Mesodermal cell (in vitro differentiated cells): ENCODE measurements around the gene COL23A1.

Experiments
- H3K27ac ChIP-seq: 2 replicates; pipeline ENCODE4 v1.7.0; 2013; ENCODE audit warnings: mild to moderate bottlenecking, low read depth, low read length, moderate library complexity; ENCODE audit not compliant: severe bottlenecking
- H3K36me3 ChIP-seq: 2 replicates; pipeline ENCODE4 v1.7.1; 2013; ENCODE audit warnings: mild to moderate bottlenecking, low read length, moderate library complexity; ENCODE audit not compliant: control insufficient read depth, insufficient read depth
- H3K4me1 ChIP-seq: one replicate; pipeline ENCODE4 v1.7.1; 2013; ENCODE audit warnings: mild to moderate bottlenecking, low read length; ENCODE audit not compliant: insufficient read depth, control insufficient read depth, poor library complexity, severe bottlenecking
- H3K4me3 ChIP-seq: 2 replicates; pipeline ENCODE4 v1.7.0; 2013; ENCODE audit warnings: low read length, control low read depth, mild to moderate bottlenecking; ENCODE audit not compliant: insufficient read depth, poor library complexity, severe bottlenecking; ENCODE audit errors: extremely low read depth
- H3K9me3 ChIP-seq: 2 replicates; pipeline ENCODE4 v1.7.1; 2013; ENCODE audit warnings: mild to moderate bottlenecking, low read length, moderate library complexity; ENCODE audit not compliant: control insufficient read depth
- WGBS, 2 experiments: methylation state at CpG; one replicate each; pipeline ENCODE4 v1.1.5; 2013; ENCODE audit warnings: missing lambda C conversion rate in 2 of 2; ENCODE audit not compliant: insufficient coverage in 2 of 2; 5-methylcytosine and 5-hydroxymethylcytosine counted together

COL23A1 gene

DNA sequence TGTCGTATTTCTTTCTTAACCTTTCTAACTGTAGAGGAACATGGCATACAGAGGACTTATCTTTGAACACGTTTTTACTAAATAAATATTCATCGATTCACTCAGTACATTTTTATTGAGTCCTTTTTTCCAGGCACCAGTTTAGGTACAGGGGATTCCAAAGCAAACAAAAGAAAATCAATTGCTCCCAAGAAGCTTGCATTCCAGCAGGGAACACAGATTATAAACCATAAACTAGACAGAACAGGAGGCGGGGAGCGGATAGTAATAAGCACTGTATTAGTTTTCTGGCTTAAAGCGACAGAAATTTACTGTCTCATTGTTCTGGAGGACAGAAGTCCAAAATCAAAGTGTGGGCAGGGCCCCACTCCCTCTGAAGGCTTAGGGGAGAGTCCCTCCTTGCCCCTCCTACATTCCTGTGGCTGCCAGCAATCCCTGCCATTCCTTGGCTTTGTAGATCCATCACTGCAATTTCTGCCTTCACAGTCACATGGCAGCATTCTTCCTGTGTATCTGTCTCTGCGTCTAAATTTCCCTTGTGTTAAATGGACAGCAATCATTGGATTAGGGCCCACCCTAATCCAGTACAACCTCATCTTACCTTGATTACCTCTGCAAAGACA is 115.5 kb downstream of the COL23A1 start:
- Histone ChIP-seq H3K9me3 (peaks cover 9% of the 10 kb centered on the region), H3K4me3 (no peak overlapping the region)
- WGBS, 2 experiments = 96% methylated on average over 5 to 7 of the region's 7 CpGs

DNA sequence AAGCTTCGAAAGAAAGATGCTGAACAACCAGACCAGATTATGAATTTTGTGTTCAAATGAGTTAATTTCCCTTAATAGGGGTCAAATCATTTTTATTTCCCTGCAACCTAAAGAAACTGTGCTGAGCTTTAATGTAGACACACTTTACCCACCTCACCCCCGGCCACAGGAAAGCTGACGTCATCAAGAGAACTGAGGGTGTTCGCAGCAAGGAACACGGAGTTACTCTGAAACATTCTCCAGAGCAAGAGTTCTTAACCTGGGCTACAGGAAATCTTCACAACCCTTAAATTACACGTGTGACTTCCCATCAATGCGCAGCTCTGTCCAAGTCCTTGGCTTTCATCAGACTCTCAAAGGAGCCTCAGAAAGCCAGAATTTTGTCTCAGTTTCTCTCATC is 116.3 kb downstream of the COL23A1 start:
- Histone ChIP-seq H3K36me3 (no peaks in the 10 kb centered on the region), H3K9me3 (peaks cover 9% of the 10 kb centered on the region), H3K4me1 (no peaks in the 10 kb centered on the region), H3K4me3 (no peak overlapping the region), H3K27ac (no peak overlapping the region)
- WGBS, 2 experiments = 84 to 90% methylated on average over 6 of the region's 7 CpGs

More for the DNA sequence above, 115.5 kb downstream of the COL23A1 start:
- H3K4me1 ChIP-seq = no peaks in the 10 kb centered on the region
- no peak overlapping the region for H3K27ac ChIP-seq
- H3K36me3 ChIP-seq = no peaks in the 10 kb centered on the region

DNA sequence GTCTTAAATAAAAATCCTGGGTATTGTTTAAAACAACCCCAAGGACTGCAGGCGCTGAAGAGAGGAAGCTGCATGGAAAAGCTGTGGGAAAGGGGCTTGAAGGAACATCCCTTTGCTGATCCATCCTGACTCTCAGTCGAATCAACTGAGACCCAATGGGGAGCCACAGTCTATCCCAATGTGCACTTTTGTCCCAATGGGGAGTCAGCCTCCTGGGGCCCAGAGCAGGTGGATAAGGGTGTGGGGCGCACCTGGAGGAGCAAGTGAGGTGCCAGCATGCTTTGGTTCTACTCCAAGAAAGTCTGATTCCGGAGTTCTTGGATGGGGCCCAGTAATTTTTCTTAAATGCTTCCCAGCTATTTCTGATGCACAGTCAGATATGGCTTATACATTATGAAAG is 118.1 kb downstream of the COL23A1 start:
- no peaks in the 10 kb centered on the region for H3K4me1 ChIP-seq
- WGBS, 2 experiments = 92 to 93% methylated on average over 3 to 4 of the region's 4 CpGs
- peaks cover 9% of the 10 kb centered on the region for H3K9me3 ChIP-seq
- no peak overlapping the region for H3K27ac ChIP-seq
- no peak overlapping the region for H3K4me3 ChIP-seq
- H3K36me3 ChIP-seq = no peaks in the 10 kb centered on the region

DNA sequence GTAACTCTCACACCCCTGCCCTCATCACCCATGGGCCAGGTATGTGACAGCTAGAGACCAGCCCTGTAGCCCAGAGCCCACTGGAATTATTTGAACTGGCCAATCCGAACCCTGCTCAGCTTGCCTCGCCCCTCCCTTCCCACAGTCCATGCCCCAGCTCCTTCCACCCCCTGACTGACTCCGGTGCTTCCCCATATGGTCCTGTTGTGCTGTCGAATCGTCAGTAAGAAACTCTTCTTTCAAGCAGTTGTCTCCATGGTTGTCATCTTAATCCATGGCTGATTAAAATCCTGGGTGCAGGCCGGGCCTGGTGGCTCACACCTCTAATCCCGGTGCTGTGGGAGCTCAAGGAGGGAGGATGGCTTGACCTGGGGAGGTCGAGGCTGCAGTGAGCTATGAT is 118.5 kb downstream of the COL23A1 start:
- Histone ChIP-seq H3K9me3 (peaks cover 9% of the 10 kb centered on the region), H3K36me3 (no peaks in the 10 kb centered on the region), H3K4me3 (no peak overlapping the region), H3K4me1 (no peaks in the 10 kb centered on the region), H3K27ac (no peak overlapping the region)
- WGBS, 2 experiments = 87 to 90% methylated on average over 8 of the region's 8 CpGs

DNA sequence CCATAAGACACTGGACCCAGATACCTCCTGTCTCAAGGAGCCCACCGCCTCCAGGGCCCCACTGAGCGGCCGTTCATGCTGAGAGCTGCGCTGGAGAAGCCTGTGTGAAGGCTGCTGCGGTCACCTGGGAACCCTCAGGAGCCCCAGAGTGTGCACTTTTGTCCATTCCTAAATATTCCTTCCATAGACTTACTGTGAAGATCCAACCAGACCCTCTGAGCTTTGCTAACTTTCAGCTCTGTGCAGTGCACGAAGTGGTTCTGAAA is 119.5 kb downstream of the COL23A1 start:
- Histone ChIP-seq H3K9me3 (peaks cover 6% of the 10 kb centered on the region), H3K4me1 (no peaks in the 10 kb centered on the region), H3K27ac (no peak overlapping the region), H3K36me3 (no peaks in the 10 kb centered on the region), H3K4me3 (no peak overlapping the region)
- 93 to 94% methylated on average over 6 of the region's 6 CpGs for whole genome bisulfite sequencing, 2 experiments

DNA sequence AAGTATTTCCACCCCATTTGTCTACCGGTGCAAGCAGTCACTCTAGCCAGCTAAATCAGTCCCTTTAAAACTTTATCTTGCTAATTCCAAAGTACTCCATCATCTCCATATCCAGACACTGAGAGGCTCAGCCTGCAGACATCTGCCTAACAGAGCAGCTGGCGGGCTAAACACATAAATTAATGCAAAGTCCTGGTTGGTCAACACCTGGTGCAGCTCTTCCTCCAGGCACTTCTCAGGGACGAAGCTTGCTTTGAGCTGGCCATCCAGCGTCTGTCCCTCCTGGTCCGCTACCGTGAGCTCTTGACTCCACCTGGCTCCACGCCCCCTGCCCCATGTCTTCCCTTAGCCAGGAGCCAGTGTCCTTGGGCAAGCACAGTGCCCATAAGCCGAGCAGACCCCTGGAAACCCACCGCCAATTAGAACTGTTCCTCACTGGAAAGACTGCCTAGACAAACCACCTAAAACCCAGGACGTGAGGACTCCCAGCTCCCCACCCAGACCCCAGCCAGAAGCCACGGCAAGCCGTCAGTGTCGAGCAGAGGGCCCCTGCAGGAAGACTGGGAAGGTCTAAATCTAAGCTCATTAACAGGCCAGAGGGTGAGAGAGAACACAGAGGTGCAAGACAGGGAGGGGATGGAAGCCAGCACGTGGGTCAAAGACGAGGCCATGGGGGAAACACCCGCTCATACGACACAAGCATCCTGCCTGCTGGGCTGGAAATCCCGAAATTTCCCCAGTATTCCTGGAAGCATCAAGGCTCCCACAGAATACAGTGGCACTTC is 120.0 kb downstream of the COL23A1 start:
- H3K4me1 ChIP-seq = no peaks in the 10 kb centered on the region

DNA sequence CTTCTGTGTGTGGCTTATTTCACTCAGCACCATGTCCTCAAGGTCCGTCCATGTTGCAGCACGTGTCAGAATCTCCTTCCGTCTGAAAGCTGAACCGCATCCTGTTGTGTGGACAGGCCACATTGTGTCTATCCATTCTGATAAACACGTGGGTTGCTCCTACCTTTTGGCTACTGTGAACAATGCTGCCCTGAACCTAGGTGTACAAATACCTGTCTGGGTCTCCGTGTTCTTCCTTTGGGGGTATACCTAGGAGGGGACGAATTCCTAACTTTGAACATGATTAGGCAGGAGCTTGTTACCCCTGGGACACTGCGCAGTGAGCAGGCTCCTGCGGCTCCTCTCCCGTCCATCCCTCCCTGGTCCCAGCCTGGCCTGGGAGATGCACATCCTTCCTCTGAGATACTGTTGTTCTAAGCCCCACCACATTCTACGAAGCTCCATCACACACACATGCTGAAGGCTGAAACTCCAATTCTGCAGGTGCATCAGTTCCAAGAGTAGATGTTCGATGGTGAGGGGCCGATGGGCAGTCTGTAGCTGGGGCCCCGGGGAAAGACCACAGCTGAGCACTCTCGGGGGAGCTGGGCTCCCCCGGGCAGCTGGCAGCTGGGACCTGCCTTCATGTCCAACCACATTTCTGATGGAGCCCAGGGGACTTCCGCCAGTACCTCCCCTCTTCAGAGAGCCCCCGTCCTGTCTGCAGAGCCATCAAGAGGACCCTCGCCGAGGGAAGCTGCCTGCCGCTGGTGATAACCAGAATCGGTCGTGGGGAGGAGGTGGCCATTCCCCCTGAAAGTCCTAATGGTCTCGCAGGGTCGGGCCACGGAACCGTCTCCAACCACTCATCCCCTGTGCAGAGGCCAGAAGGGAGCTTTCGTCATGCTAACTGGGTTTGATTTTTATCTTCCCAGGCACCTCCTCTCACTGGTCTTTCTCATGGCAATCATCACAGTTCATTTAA is 120.9 kb downstream of the COL23A1 start:
- H3K9me3 ChIP-seq = no peaks in the 10 kb centered on the region
- no peak overlapping the region for H3K4me3 ChIP-seq
- 90 to 92% methylated on average over 25 to 28 of the region's 28 CpGs for WGBS, 2 experiments
- H3K27ac ChIP-seq = no peak overlapping the region
- H3K36me3 ChIP-seq = no peaks in the 10 kb centered on the region
- H3K4me1 ChIP-seq = no peaks in the 10 kb centered on the region

More for the DNA sequence above, 120.0 kb downstream of the COL23A1 start:
- Histone ChIP-seq H3K36me3 (no peaks in the 10 kb centered on the region), H3K9me3 (peaks cover 1% of the 10 kb centered on the region), H3K27ac (no peak overlapping the region), H3K4me3 (no peak overlapping the region)
- 85 to 92% methylated on average over 12 to 14 of the region's 18 CpGs for WGBS, 2 experiments

DNA sequence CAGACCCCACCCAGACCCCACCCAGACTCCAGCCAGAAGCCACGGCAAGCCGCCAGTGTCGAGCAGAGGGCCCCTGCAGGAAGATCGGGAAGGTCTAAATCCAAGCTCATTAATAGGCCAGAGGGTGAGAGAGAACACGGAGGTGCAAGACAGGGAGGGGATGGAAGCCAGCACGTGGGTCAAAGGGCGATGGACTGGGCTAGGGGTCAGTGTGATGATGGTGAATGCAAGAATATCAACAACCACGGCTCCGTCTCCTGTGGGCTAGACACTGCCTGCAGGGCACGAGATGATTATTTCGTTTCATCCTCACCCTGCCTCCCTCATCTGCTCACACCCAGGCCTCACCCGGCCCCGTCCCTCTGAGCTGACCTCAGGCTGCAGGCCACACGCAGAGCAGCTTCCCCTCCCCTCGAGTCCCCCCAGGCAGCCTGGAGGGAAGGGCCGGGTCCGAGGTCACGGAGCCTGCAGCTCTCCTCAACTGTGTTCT is 122.0 kb downstream of the COL23A1 start:
- H3K27ac ChIP-seq = no peak overlapping the region
- H3K9me3 ChIP-seq = no peaks in the 10 kb centered on the region
- no peak overlapping the region for H3K4me3 ChIP-seq
- H3K36me3 ChIP-seq = no peaks in the 10 kb centered on the region
- WGBS, 2 experiments = 84 to 85% methylated on average over 7 to 10 of the region's 18 CpGs
- H3K4me1 ChIP-seq = no peaks in the 10 kb centered on the region

DNA sequence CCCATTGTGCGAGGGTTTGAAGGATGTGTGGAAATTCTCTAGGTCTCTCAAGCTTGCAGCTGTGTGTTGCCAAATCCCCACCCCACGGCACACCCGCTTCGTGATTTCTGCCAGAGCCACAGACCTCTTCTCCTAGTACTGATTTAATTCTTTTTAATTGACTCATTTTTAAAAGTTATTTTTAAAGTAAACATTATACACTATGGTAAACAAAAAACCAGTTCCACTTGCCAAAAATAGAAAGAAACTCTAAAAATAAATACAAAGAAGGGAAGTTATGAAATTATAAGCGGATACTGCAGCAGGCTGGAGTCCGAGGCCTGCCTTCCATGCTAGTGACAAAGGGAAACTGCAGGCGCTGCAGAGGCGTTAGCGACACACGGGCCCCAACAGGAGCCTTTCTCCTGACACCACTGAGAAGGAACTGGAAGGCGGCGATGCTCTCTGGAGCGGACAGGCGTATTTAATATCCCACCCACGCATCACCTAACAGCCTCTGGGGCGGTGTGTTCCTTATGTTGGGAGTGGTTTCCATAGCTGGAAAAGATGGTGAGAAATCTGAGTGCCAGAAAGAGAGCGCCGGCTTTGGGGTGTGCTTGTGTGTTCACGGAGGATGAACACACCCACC is 122.5 kb downstream of the COL23A1 start:
- 86 to 87% methylated on average over 5 to 6 of the region's 19 CpGs for WGBS, 2 experiments
- no peak overlapping the region for H3K27ac ChIP-seq

DNA sequence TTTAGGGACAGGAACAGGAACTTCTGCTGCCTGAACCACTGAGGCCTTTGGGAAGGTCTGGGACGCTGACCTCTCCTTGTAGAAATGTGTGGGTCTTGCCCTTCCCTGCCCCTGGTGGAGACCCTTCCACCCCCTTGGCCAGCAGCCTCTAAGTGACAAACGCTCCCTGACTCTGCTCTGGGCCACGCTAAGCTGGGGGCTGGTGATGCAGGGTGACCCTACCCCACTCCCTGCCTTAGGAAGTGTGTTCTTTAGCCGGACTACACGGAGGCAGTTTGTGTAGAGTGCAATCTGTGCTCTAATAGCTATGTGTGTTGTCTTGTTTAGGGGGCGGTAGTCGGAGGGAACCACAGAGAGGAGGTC is 123.0 kb downstream of the COL23A1 start:
- no peaks in the 10 kb centered on the region for H3K9me3 ChIP-seq
- WGBS, 2 experiments = 95 to 96% methylated on average over 5 to 6 of the region's 7 CpGs

More for the DNA sequence above, 122.5 kb downstream of the COL23A1 start:
- Histone ChIP-seq H3K9me3 (no peaks in the 10 kb centered on the region), H3K36me3 (no peaks in the 10 kb centered on the region), H3K4me1 (no peaks in the 10 kb centered on the region), H3K4me3 (no peak overlapping the region)

More for the DNA sequence above, 123.0 kb downstream of the COL23A1 start:
- H3K36me3 ChIP-seq = no peaks in the 10 kb centered on the region
- H3K4me1 ChIP-seq = no peaks in the 10 kb centered on the region
- H3K4me3 ChIP-seq = no peak overlapping the region
- H3K27ac ChIP-seq = no peak overlapping the region
